H1 (cell line): ENCODE measurements around the gene SPOUT1. TPM values are rescaled to one million over a fixed set of nuclear protein-coding genes. Genes with fewer than 3 reads are reported as not detected.
A peak's percentile ranks its signal among the peaks of the same experiment; 100 is the strongest.

Experiments used
- CTCF ChIA-PET: fragments of 300-600 bp; sonication (Branson Sonifier 250); formaldehyde crosslinking; loops from one replicate; lab custom pipeline; 2021; ENCODE audit not compliant: partially characterized antibody; lab: Charles Lee
- POLR2A ChIA-PET: fragments of 300-600 bp; sonication (Branson Sonifier 250); formaldehyde crosslinking; loops from one replicate; lab custom pipeline; 2021; ENCODE audit warnings: inconsistent platforms; ENCODE audit not compliant: partially characterized antibody; lab: Charles Lee
- DNase-seq, 2 experiments: peaks; one replicate each; pipeline versions ENCODE4 v3.0.0 to v3.0.0-alpha.2; 2010 to 2022; ENCODE audit warnings: low spot score in 2 of 2, low read depth in 1 of 2, mixed read lengths in 1 of 2
- FAIRE-seq: peaks from 2 replicates; lab custom pipeline; 2011; peaks lifted over from hg19 to GRCh38; lab: Jason Lieb, UNC
- H2AFZ ChIP-seq: 2 replicates; pipeline ENCODE4 v1.8.1; 2012; ENCODE audit warnings: low read length, inconsistent platforms
- H2AK5ac ChIP-seq: 2 replicates; pipeline ENCODE4 v1.6.1; 2013; ENCODE audit warnings: low read depth, low read length
- H2BK120ac ChIP-seq: replicated peaks from 2 replicates; pipeline ENCODE3; 2013; ENCODE audit warnings: low read depth, low read length, inconsistent platforms
- H2BK12ac ChIP-seq: 2 replicates; pipeline ENCODE4 v1.6.1; 2013; ENCODE audit warnings: low read depth, low read length
- H2BK15ac ChIP-seq: 2 replicates; pipeline ENCODE4 v1.6.1; 2013; ENCODE audit warnings: low read length
- H2BK20ac ChIP-seq: 2 replicates; pipeline ENCODE4 v1.6.1; 2013; ENCODE audit warnings: low read length
- H2BK5ac ChIP-seq: 2 replicates; pipeline ENCODE4 v1.6.1; 2013; ENCODE audit warnings: low read depth, low read length
- H3K14ac ChIP-seq: 2 replicates; pipeline ENCODE4 v1.6.1; 2013; ENCODE audit warnings: inconsistent platforms; ENCODE audit not compliant: insufficient read length
- H3K18ac ChIP-seq: 2 replicates; pipeline ENCODE4 v1.6.1; 2013; ENCODE audit warnings: low read length; ENCODE audit errors: extremely low read depth
- H3K23ac ChIP-seq: 2 replicates; pipeline ENCODE4 v1.6.1; 2013; ENCODE audit warnings: inconsistent platforms; ENCODE audit not compliant: insufficient read length
- H3K23me2 ChIP-seq: 2 replicates; pipeline ENCODE4 v1.6.1; 2013; ENCODE audit warnings: low read depth, low read length
- H3K27ac ChIP-seq: 2 replicates; pipeline ENCODE4 v1.6.1; 2011; ENCODE audit warnings: low read depth, low read length, inconsistent platforms
- H3K27me3 ChIP-seq, 4 experiments: replicated peaks in 1 of 4; 1 replicate in 1 of 4; 2 replicates in 3 of 4; pipeline versions ENCODE4 v1.6.1 to v1.8.1; 2011 to 2013; ENCODE audit warnings: low read length in 3 of 4, mild to moderate bottlenecking in 3 of 4, inconsistent platforms in 2 of 4, mixed read lengths in 2 of 4, moderate library complexity in 1 of 4; ENCODE audit not compliant: control insufficient read depth in 3 of 4, insufficient read depth in 3 of 4; ENCODE audit errors: extremely low read depth in 1 of 4
- H3K36me3 ChIP-seq, 4 experiments: 2 replicates each; pipeline versions ENCODE4 v1.6.1 to v1.8.1; 2011 to 2013; ENCODE audit warnings: mild to moderate bottlenecking in 4 of 4, low read length in 3 of 4, moderate library complexity in 2 of 4, control low read depth in 1 of 4, inconsistent platforms in 1 of 4; ENCODE audit not compliant: insufficient read depth in 4 of 4, control insufficient read depth in 2 of 4
- H3K4ac ChIP-seq: replicated peaks from 2 replicates; pipeline ENCODE3; 2013; ENCODE audit warnings: low read length, low read depth, mixed read lengths, inconsistent platforms; ENCODE audit not compliant: insufficient read length
- H3K4me1 ChIP-seq, 4 experiments: replicated peaks in 1 of 4; 1 replicate in 1 of 4; 2 replicates in 3 of 4; pipeline versions ENCODE4 v1.6.1 to v1.8.1; 2011 to 2013; ENCODE audit warnings: low read length in 3 of 4, inconsistent platforms in 2 of 4, mixed read lengths in 1 of 4; ENCODE audit not compliant: insufficient read depth in 4 of 4, control insufficient read depth in 3 of 4
- H3K4me2 ChIP-seq, 2 experiments: 2 replicates each; pipeline versions ENCODE4 v1.6.1 to v1.8.1; 2011 to 2013; ENCODE audit warnings: low read depth in 2 of 2, low read length in 2 of 2, control low read depth in 1 of 2, inconsistent platforms in 1 of 2, mild to moderate bottlenecking in 1 of 2; ENCODE audit not compliant: insufficient read depth in 1 of 2
- H3K4me3 ChIP-seq, 4 experiments: fragments of 200-600, 300-600 bp in 1 of 4; sonication (generic), shearing (Covaris generic), sonication (Bioruptor Twin) in 1 of 4; 2 replicates each; pipeline versions ENCODE4 v1.5.1 to v1.8.1; 2011 to 2016; ENCODE audit warnings: low read length in 4 of 4, low read depth in 3 of 4, control low read depth in 2 of 4, inconsistent platforms in 2 of 4, mild to moderate bottlenecking in 2 of 4, mixed read lengths in 1 of 4, moderate library complexity in 1 of 4; ENCODE audit not compliant: insufficient read depth in 2 of 4; ENCODE audit errors: extremely low read depth in 1 of 4
- H3K56ac ChIP-seq: replicated peaks from 2 replicates; pipeline ENCODE3; 2013; ENCODE audit warnings: low read depth, mild to moderate bottlenecking, mixed read lengths, low read length, inconsistent platforms; ENCODE audit not compliant: insufficient read length
- H3K79me1 ChIP-seq: 2 replicates; pipeline ENCODE4 v1.6.1; 2013; ENCODE audit warnings: low read depth, low read length, control low read depth
- H3K79me2 ChIP-seq, 2 experiments: 2 replicates each; pipeline versions ENCODE4 v1.6.1 to v1.8.1; 2012 to 2013; ENCODE audit warnings: low read length in 2 of 2, mild to moderate bottlenecking in 2 of 2, inconsistent platforms in 1 of 2; ENCODE audit not compliant: insufficient read depth in 2 of 2, control insufficient read depth in 1 of 2
- H3K9ac ChIP-seq, 4 experiments: replicated peaks in 1 of 4; 1 replicate in 1 of 4; 2 replicates in 3 of 4; pipeline versions ENCODE4 v1.6.1 to v1.8.1; 2011 to 2013; ENCODE audit warnings: low read depth in 3 of 4, low read length in 3 of 4, control low read depth in 2 of 4, mild to moderate bottlenecking in 2 of 4, moderate library complexity in 2 of 4, inconsistent platforms in 1 of 4; ENCODE audit errors: extremely low read depth in 1 of 4
- H3K9me3 ChIP-seq, 2 experiments: 2 replicates each; pipeline versions ENCODE4 v1.6.1 to v1.8.1; 2012 to 2013; ENCODE audit warnings: mild to moderate bottlenecking in 2 of 2, moderate library complexity in 2 of 2, control low read depth in 1 of 2, inconsistent platforms in 1 of 2, low read depth in 1 of 2, low read length in 1 of 2, mixed read lengths in 1 of 2; ENCODE audit not compliant: insufficient read depth in 2 of 2
- H4K20me1 ChIP-seq, 2 experiments: replicated peaks in 1 of 2; 2 replicates each; pipeline versions ENCODE3 to v1.8.1; 2011 to 2013; ENCODE audit warnings: inconsistent platforms in 2 of 2, low read length in 2 of 2, mild to moderate bottlenecking in 1 of 2; ENCODE audit not compliant: insufficient read depth in 2 of 2, control insufficient read depth in 1 of 2
- H4K5ac ChIP-seq: 2 replicates; pipeline ENCODE4 v1.6.1; 2013; ENCODE audit warnings: low read length, low read depth, mixed read lengths, inconsistent platforms; ENCODE audit not compliant: insufficient read length
- H4K8ac ChIP-seq: 2 replicates; pipeline ENCODE4 v1.8.0; 2013; ENCODE audit warnings: mild to moderate bottlenecking, moderate library complexity, low read length, inconsistent platforms; ENCODE audit not compliant: insufficient read depth; ENCODE audit errors: extremely low read depth
- H4K91ac ChIP-seq: replicated peaks from 2 replicates; pipeline ENCODE3; 2013; ENCODE audit warnings: low read length, mixed read lengths, inconsistent platforms; ENCODE audit not compliant: insufficient read length
- GABPA ChIP-seq: IDR thresholded peaks from 2 replicates; pipeline ENCODE4 v1.6.1; 2011; ENCODE audit warnings: mild to moderate bottlenecking, low read length, moderate library complexity, borderline replicate concordance; ENCODE audit not compliant: insufficient read depth
- JUN ChIP-seq: IDR thresholded peaks from 2 replicates; pipeline ENCODE4 v1.6.1; 2011; ENCODE audit warnings: low read depth, mild to moderate bottlenecking, improper control_type of control experiment, low read length
- RNF2 ChIP-seq: fragments of 200-900, 300-1000 bp; sonication (generic); IDR thresholded peaks from 2 replicates; pipeline ENCODE4 v1.7.1; 2016; ENCODE audit warnings: borderline replicate concordance, low read depth, mild to moderate bottlenecking, antibody characterized with exemption, low read length; ENCODE audit not compliant: poor library complexity, severe bottlenecking; ENCODE audit errors: missing control alignments
- SIN3A ChIP-seq, 2 experiments: IDR thresholded peaks in 1 of 2; conservative IDR thresholded peaks in 1 of 2; 2 replicates each; pipeline ENCODE4 v1.6.1; 2011 to 2012; ENCODE audit warnings: low read length in 2 of 2, improper control_type of control experiment in 1 of 2, low read depth in 1 of 2, mild to moderate bottlenecking in 1 of 2
- WGBS, 2 experiments: shearing (Covaris generic) in 1 of 2; methylation state at CpG; one replicate each; pipeline versions ENCODE4 v1.1.6 to v1.1.7; 2013 to 2015; ENCODE audit warnings: low lambda C conversion rate in 2 of 2, mixed read lengths in 2 of 2, inconsistent platforms in 1 of 2, low coverage in 1 of 2, missing lambda C conversion rate in 1 of 2; ENCODE audit not compliant: insufficient replicate concordance in 2 of 2, insufficient coverage in 1 of 2, insufficient read length in 1 of 2; ENCODE audit errors: extremely low coverage in 1 of 2, missing lambda C conversion rate in 1 of 2; 5-methylcytosine and 5-hydroxymethylcytosine counted together
- polyA plus RNA-seq, 7 experiments: library from polyadenylated mRNA; depleted of rRNA in 3 of 7; stranded (reverse) in 5 of 7; unstranded in 2 of 7; fragments of >200 nt in 5 of 7; fragments of 200-250 nt in 2 of 7; gene quantifications; 1 replicate in 5 of 7; 2 replicates in 1 of 7; 4 replicates in 1 of 7; pipeline versions ENCODE4 v1.2.1 to v1.2.3, GENCODE V29; 2011 to 2013; ENCODE audit warnings: missing spikeins in 2 of 7, mixed read lengths in 2 of 7
- total RNA-seq: library from RNA; stranded (reverse); fragmentation: NEBNext Ultra II Directional; extraction: Animal tissue kit (Norgen Biotek cat#: 25700); gene quantifications from 2 replicates; pipeline ENCODE4 v1.2.1, GENCODE V29; 2021
- TF ChIP-seq, protein P1 (sequence below), 3 experiments: IDR thresholded peaks; 1 replicate in 2 of 3; 2 replicates in 1 of 3; pipeline versions ENCODE4 v1.5.1 to v1.6.1; 2011; ENCODE audit warnings: low read length in 3 of 3, mild to moderate bottlenecking in 3 of 3, inconsistent platforms in 2 of 3, low read depth in 1 of 3, moderate library complexity in 1 of 3; ENCODE audit not compliant: insufficient read depth in 1 of 3; ENCODE audit errors: control extremely low read depth in 1 of 3

Gene SPOUT1
- total and polyA plus RNA-seq, 2 of the 8 experiments (the other 6 are each of a cell fraction or from before 2014, with no cell fraction given): 69.2 to 77.8 TPM

DNA sequence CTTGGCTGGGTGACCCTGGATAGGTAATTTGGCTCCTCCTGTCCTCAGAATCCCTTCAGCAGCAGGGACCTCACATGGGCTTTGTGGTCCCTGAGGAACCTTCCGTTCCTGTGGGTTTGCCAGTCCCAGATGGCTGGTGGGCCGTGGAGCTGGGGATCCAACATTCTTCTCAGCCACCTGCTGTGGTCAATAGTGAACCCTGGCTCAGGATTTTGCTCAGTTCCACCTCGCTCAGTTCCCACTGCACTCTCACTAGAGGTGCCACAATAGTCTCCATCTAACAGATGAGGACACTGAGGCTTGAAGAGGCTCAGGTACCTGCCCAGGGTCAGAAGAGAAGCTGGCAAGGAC is 17.1 kb upstream of the SPOUT1 start:
- H2BK15ac ChIP-seq: no peak overlapping the region
- no peak overlapping the region for H4K91ac ChIP-seq
- no peak overlapping the region for H2BK20ac ChIP-seq
- no peaks in the 10 kb centered on the region for H3K23me2 ChIP-seq
- H4K20me1 ChIP-seq: peaks cover 0 to 10% of the 10 kb centered on the region in 2 experiments
- no peak overlapping the region for H3K4me2 ChIP-seq
- H2BK12ac ChIP-seq: no peak overlapping the region
- no peak overlapping the region for H3K4me3 ChIP-seq
- no peaks in the 10 kb centered on the region for H3K4me1 ChIP-seq
- H3K9me3 ChIP-seq: peaks cover 8 to 12% of the 10 kb centered on the region in 2 experiments; a peak in 3 of 4 replicates
- H3K56ac ChIP-seq: no peak overlapping the region
- H4K8ac ChIP-seq: peak overlapping the region; percentile 11; the same call in 1 of the 2 replicates
- no peak overlapping the region for H3K9ac ChIP-seq
- 0 out of 2 replicates have a peak, but pooled peaks cover 2% of the 10 kb centered on the region for H3K79me1 ChIP-seq
- H2AFZ ChIP-seq: no peak overlapping the region
- no peak overlapping the region for H4K5ac ChIP-seq
- H3K36me3 ChIP-seq: peaks cover 0 to 3% (median 2%) of the 10 kb centered on the region in 4 experiments; a peak in 1 of 8 replicates
- H3K4ac ChIP-seq: no peak overlapping the region
- WGBS, 2 experiments: 90% methylated on average over 3 of the region's 3 CpGs; no CpG with 5 or more reads in 1 of the 2 experiments
- FAIRE-seq (no peak), DNase-seq (no peak)
- H2AK5ac ChIP-seq: no peak overlapping the region
- no peak overlapping the region for H3K14ac ChIP-seq
- POLR2A ChIA-PET: no interaction called here
- no peak overlapping the region for H2BK5ac ChIP-seq
- H2BK120ac ChIP-seq: no peak overlapping the region
- no peak overlapping the region for H3K23ac ChIP-seq
- CTCF ChIA-PET: interaction anchor here (0.7 to 1.4 kb wide), 3 partner anchors 13 to 79 kb away, joined by 3 to 5 read pairs (median 3); no protein-coding TSS in a partner anchor
- H3K27ac ChIP-seq: no peak overlapping the region
- peaks cover 0 to 5% of the 10 kb centered on the region in 2 experiments; a peak in 1 of 4 replicates for H3K79me2 ChIP-seq
- H3K18ac ChIP-seq: no peak overlapping the region
- no peaks in the 10 kb centered on the region for H3K27me3 ChIP-seq
- TF ChIP-seq SIN3A (conservative IDR thresholded peaks at IDR 0.05 in 1 of 2, IDR thresholded peaks at IDR 0.05 in 1 of 2; ENCODE audit: low read depth in 1 of 2, low read length in 2 of 2) (no peak), JUN (no peak), GABPA (no peak), RNF2 (no peak)
- TF ChIP-seq, protein P1, sequence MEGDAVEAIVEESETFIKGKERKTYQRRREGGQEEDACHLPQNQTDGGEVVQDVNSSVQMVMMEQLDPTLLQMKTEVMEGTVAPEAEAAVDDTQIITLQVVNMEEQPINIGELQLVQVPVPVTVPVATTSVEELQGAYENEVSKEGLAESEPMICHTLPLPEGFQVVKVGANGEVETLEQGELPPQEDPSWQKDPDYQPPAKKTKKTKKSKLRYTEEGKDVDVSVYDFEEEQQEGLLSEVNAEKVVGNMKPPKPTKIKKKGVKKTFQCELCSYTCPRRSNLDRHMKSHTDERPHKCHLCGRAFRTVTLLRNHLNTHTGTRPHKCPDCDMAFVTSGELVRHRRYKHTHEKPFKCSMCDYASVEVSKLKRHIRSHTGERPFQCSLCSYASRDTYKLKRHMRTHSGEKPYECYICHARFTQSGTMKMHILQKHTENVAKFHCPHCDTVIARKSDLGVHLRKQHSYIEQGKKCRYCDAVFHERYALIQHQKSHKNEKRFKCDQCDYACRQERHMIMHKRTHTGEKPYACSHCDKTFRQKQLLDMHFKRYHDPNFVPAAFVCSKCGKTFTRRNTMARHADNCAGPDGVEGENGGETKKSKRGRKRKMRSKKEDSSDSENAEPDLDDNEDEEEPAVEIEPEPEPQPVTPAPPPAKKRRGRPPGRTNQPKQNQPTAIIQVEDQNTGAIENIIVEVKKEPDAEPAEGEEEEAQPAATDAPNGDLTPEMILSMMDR (IDR thresholded peaks at IDR 0.05; ENCODE audit: control extremely low read depth in 1 of 3, insufficient read depth in 1 of 3, low read depth in 1 of 3, low read length in 3 of 3): no peak
